GM18909 (cell line): ENCODE measurements around the gene NECAB3.
"Not testable (repeated sequence)": the region's sequence is repeated elsewhere in the genome, so short reads cannot be mapped to it uniquely, and the experiment has no call there.

Source experiments
- ATAC-seq: cut with Tn5 transposase; IDR thresholded peaks from one replicate; pipeline ENCODE4 v1.9.1; 2021; ENCODE audit warnings: mild to moderate bottlenecking; ENCODE audit not compliant: unreplicated experiment, poor library complexity

Gene NECAB3, protein sequence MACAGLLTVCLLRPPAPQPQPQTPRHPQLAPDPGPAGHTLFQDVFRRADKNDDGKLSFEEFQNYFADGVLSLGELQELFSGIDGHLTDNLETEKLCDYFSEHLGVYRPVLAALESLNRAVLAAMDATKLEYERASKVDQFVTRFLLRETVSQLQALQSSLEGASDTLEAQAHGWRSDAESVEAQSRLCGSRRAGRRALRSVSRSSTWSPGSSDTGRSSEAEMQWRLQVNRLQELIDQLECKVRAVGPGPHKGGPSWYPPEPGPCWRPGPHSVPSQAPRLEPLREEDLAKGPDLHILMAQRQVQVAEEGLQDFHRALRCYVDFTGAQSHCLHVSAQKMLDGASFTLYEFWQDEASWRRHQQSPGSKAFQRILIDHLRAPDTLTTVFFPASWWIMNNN

DNA sequence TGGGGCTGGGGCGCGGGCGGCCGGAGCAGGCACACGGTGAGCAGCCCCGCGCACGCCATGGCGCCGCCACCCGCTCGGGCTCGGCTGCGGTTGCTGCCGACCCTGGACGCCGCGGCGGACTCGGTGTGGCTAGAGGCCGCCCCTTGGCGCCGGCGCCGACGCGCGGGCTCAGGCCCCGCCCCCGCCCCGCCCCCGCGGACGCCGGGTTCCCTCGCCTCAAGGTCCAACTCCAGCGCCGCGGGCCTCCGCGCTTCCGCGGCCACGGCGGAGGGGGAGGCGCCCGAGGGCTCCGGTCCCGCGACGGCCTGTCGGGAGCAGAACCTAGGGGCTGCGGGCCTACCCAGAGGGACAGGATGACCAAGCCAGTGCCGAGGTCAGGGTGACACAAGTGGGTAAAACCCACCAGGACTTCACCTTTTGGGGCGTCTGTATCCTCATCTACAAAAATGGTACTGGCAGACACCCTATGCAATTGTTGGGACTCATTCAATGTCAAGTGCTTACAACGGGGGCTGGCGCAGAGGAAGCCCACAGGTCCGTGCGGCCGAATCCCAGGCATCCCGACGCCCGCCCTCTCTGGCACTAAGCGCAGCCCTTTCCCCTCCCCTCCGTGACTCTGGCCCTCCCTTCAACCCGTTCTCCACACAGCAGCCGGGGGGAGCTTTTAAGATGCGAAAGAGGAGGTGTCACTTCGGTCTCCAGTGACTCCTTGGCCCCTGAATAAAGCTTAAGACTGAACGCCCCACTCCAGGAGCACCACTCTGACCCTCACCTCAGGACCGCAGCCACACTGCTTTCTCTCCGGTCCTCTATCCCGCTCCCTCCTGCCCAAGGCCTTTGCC, at the start of gene NECAB3:
Gene NECAB3, minus strand, starts transcription at position 135 of the 842 bp plus-strand sequence. Its CDS starts 76 bp downstream, at position 59.
- peak; percentile 75 for ATAC-seq

DNA sequence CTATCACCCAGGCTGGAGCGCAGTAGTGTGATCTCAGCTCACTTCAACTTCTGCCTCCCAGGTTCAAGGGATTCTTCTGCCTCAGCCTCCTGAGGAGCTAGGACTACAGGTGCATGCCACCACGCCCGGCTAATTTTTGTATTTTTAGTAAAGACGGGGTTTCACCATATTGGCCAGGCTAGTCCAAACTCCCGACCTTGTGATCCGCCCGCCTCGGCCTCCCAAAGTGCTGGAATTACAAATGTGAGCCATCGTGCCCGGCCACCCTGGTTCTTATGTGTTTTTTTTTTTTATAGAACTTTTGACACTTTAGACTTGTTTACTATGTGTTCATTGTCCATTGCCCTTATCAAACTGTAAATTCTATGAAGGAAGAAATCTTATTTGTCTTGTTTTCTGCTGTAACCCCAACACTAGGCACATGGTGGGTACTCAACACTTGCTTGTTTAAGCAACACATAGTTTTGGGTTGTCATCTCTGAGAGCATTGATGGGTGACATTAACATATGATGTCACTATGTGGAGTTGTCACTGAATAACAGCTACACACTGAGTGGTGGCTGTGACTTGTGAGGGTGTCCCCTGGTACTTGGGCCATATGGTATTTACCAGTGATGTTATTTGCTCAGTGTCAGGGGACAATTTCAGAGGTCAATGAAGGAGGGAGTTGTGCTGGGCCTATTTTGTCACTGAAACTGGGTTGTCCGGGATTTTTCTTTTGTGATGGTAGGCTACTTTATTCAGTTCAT, 47.3 kb upstream of the NECAB3 start:
- no peak for ATAC-seq

DNA sequence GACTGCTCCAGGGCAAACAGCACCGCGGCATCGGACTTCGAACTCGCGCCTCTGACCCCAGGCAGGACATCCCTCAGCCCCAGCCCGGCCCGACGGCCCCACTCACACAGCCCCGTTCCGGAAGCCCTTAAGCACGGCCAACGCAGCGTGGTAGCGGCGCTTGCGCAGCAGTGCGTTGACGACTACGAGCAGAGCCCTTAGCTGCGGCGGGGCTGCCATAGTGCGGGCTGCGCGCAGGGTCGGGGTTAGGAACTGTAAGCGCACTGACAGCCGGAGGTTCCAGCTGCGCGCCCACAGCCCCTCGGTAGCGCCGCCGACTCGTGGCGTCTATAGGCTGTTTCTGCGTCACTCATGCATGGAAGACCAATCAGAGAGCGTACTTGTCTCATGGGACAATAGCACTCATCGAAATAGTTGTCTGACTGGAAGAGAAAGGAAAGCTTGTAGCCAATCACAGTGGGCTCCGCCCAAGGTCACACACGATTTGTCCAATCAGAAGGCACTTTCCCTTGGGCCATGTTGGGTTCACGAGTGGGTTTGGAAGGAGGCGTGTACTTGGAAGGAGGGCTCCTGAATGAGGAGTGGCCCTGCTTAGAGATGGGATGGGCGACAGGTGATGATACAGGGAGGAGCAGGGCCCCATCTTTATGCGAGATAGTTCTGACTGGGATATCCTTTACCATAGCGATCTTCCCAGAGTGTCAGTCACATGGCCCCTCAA, 45.9 kb upstream of the NECAB3 start, which contains the start of gene PXMP4:
Gene PXMP4, minus strand, starts transcription at position 322 of the 721 bp plus-strand sequence. Its CDS starts 103 bp downstream, at position 219.
- peak; percentile 96 for ATAC-seq

DNA sequence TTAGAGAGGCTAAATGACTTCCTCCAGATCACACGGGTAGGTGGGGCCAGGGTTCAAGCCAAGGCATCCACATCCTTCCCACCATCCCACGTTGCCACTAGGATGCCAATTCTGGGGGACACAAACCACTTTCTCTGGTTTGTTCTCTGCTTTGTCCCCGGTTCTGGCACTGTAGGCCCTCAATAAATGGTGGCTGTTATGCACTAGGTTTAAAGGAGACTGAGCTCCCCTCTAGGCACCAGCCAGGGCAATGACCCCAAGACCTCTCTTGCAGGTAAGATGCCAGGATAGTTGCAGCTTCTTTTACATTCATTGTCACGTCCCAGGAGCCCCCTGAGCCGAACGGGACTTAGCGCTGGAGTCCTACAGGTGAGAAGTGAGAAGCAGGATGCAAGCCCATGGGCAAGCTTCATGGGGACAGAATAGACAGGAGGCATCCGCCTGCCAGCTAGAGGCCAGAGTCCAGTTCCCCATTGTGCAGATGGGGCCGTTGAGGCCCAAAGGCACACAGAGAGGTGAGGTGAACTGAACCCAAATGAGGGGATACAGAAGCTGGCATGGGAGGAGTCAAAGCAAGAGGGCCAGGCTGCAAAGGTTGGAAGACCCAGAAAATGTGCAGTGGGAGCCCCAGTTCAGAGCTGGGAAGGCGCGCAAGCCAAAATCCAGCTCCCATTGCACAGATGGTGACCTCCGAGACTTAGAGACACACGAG, 45.2 kb upstream of the NECAB3 start:
- ATAC-seq, result no peak

DNA sequence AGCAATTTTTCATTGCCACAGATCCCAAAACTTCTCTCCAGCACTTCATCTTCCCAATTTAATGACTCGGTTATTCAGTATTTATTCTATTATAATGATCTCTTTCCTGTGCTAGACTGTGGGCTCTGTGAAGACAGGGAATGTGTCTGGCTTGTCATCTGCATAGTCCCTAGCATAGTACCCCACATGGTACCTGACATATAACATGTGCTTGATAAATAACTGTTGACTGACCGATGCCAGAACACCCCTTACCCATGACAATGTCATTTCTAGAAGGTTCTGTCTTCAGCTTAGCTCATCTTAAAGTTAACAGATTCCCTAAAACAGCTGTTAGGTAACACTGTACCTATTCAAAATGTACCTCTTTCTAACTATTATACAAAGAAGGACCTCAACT, 42.3 kb upstream of the NECAB3 start:
- no peak for ATAC-seq

DNA sequence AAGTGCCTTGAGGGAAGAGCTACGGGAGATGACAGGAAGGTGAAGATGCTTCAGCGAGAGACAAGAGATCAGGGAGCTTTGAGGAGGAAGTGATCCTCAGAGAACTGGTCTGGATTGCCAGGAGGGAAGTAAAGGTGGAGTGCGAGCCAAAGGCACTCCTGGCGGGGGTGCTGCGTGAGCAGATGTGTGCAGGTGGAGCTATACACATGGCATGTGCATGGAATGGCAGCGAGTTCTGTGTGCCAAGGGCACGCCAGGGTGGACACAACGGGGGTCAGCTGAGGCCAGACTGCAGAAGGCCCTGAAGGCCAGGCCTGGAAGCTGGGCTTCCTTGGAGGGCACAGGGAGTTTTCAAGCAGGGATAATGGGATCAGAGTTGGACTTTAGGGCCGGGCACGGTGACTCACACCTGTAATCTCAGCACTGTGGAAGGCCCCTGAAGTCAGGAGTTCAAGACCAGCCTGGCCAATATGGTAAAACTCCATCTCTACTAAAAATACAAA, 39.7 kb upstream of the NECAB3 start:
- ATAC-seq, result no peak

DNA sequence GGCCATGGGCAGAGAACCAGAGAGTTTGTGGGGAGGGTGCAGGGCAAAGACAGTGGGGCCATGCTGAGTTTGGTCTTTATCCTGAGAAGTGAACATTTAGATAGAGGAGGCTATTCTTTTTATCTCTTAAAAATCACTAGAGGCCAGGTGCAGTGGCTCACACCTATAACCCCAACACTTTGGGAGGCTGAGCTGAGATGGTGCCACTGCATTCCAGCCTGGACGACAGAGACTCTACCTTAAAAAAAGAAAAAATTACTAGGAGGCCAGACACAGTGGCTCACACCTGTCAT, 37.2 kb upstream of the NECAB3 start:
- no peak for ATAC-seq

DNA sequence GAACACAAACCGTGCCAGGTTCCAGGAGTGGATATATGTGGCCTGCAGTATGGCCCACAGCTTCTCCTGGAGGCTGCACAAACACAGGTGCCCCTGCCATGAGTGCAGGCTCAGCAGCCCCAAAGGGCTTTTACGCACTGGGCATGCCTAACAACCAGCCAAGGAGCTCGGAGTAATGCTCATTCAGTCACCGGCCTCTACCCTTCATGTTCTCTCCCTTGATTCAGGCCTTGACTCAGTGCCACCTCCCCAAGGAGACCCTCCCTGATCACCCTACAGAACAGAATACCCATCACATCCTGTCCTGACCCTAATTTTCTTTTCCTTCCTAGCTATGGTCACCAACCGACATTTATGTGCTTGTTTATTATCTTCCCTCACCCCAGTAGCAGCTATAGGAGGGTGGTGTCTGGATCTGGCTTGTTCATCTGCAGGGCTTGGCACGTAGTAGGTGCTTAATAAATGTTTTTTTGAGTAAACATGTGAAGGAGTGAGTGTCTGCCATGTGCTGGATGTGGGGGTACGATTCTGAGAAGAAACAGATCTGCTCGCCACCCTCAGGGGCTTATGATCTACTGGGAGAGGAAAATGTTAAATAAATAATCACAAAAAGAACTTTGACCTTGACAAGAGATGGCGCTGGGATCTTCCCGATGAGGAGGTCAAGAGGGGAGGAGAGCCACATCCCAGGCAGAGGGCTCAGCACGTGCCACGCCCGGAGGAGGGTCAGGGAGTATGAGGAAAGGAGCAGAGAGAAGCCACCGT, 36.6 kb upstream of the NECAB3 start:
- no peak for ATAC-seq

DNA sequence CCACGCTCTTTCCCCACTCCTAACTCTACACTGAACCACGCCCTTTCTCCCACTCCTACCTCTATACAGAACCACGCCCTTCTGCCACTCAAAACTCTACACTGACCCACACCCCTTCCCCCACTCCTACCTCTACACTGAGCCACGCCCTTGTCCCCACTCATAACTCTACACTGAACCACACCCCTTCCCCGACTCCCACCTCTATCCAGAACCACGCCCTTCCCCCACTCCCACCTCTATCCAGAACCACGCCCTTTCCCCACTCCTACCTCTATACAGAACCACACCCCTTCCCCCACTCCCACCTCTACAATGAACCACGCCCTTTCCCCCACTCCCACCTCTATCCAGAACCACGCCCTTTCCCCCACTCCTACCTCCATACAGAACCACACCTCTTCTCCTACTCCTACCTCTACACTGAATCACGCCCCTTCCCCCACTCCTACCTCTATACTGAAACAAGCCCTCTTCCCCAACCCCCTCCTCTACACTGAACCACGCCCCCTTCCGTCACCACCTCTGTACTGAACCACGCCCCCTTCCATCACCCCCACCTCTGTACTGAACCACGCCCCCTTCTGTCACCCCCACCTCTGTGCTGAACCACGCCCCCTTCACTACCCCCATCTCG, 35.8 kb upstream of the NECAB3 start:
- ATAC-seq, result no peak

DNA sequence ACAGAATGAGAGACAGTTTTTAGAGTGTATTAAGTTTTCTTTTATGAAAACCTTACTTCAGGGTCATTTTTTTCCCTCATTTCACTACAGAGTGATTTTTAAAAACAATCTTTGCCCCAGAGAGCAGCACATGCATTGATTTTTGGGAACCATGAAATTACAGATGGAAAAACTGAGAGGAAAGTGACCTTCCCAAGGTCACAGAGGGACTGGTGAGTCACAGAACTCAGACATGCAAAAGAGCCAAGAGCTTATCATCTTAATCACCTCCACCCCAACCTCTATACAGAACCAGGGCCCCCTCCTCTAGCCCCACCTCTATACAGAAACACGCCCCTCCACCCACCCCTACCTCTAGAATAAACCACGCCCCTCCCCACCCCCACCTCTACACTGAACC, 35.2 kb upstream of the NECAB3 start:
- no peak for ATAC-seq

DNA sequence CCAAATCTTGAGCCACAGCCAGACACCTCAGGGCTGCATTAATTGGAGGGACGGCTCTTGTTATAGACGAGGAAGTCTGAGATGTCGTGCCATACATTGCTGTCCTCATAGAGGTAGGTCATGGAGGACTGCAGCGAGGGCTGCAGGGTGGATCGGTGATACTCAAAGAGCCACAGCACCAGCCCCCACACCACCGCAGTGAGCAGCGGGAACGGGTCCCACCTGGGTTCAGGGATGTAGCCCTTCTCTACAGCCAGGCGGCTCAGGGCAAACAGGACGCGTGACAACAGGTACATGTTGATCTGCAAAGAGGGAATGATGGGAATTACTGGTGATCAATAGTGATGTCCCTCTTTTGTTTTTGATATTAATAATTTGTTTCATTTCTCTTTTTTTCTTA, 33.4 kb upstream of the NECAB3 start:
- no peak for ATAC-seq

DNA sequence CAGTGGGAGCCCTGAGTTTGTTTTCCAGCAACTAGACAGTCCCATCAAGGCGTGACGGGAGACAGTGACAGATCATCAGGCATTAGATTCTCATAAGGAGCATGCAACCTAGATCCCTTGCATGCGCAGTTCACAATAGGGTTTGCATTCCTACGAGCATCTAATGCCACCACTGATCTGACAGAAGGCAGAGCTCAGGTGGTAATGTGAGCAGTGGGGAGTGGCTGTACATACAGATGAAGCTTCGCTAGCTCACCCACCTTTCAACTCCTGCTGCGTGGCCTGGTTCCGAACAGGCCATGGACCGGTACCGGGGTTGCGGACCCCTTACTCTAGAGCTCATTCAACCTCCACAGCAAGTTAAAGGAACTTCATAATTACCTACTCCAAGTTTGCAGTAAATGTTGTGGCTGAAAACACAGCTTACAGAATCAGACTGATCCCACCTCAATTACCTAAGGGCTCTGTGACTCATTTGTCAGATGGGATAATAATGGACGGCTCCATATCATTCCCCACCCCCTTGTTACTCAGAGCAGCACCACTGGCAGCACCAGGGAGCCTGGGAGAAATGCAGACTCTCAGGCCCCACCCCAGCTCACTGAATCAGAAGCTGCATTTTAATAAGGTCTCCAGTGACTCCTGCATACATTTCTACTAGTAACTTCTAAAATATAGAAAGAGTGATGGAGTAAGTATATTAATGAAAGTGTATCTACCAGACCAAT, 30.1 kb upstream of the NECAB3 start:
- ATAC-seq, result no peak

DNA sequence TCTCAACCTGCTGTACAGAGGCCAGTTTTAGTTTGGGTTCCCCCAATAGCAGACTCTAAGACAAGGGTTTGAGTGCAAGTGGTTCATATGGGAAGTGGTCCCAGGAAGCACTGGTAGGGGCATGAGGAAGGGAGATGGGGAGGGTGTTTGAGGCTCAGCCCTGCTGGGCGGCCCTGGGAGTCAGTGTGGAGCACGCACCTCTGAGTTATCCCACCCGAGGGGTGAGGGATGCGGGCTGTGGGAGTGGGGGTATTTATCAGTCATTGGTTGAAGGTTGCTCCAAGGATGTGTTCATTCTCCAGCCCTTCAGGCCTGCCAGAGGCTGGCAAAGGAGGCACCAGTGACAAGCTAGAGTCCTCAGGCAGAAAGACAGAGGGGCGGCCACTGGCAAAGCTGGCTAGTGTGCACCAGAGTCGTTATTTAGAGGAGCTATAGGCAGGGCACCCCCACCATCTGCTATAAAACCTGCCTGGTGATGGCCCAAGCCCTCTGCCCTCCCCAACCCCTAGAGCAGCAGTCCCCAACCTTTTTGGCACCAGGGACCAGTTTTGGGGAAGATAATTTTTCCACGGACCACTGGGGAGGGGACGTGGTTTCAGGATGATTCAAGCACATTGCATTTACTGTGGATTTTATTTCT, 29.4 kb upstream of the NECAB3 start:
- ATAC-seq, result no peak

DNA sequence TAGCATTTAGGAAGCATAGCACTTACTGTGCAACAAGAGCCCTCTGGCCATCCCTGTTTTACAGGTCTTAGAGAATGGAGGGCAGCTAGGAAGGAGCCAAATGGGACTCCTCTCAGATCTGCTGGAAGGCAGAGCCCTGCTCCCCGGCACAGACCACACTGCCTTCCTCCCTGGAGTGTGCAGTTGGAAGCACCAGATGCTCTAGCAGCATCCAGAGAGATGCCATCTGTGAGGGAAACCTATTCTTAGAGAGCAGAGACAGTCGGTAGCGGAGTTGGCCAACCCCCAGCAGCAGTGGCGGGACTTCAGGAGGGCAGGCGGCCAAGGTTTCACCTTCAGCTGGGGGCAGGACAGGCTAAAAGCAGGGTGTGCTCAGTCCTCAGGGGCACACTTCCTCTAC, 28.6 kb upstream of the NECAB3 start:
- no peak for ATAC-seq

DNA sequence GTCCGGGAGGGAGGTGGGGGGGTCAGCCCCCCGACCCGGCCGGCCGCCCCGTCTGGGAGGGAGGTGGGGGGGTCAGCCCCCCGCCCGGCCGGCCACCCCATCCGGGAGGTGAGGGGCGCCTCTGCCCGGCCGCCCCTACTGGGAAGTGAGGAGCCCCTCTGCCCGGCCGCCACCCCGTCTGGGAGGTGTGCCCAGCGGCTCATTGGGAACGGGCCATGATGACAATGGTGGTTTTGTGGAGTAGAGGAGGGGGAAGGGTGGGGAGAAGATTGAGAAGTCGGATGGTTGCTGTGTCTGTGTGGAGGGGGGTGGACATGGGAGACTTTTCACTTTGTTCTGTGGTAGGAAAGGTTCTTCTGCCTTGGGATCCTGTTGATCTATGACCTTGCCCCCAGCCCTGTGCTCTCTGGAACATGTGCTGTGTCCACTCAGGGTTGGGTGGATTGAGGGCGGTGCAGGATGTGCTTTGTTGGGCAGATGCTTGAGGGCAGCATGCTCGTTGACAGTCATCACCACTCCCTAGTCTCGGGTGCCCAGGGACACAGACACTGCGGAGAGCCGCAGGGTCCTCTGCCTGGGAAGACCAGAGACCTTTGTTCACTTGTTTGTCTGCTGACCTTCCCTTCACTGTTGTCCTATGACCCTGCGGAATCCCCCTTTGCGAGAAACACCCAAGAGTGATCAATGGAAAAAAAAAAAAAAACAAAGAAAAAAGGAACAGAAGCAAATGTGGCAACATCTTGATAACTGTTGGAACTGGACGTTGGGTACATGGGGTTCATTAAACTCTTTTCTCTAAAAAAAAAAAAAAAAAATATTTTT, 27.6 kb upstream of the NECAB3 start:
- no peak for ATAC-seq

DNA sequence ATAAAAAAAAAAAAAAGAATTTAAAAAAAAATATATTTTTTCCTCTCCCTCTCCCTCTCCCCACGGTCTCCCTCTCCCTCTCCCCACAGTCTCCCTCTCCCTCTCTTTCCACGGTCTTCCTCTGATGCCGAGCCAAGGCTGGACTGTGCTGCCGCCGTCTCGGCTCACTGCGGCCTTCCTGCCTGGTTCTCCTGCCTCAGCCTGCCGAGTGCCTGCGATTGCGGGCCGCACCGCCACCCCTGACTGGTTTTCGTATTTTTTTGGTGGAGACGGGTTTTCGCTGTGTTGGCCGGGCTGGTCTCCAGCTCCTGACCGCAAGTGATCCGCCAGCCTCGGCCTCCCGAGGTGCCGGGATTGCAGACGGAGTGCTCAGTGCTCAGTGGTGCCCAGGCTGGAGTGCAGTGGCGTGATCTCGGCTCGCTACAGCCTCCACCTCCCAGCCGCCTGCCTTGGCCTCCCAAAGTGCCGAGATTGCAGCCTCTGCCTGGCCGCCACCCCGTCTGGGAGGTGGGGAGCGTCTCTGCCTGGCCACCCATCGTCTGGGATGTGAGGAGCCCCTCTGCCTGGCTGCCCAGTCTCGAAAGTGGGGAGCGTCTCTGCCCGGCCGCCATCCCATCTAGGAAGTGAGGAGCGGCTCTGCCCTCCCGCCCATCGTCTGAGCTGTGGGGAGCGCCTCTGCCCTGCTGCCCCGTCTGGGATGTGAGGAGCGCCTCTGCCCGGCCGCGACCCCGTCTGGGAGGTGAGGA, 26.6 kb upstream of the NECAB3 start:
- ATAC-seq, result not testable (repeated sequence)
